ENCODE measurements around the gene SEPTIN3.

DNA sequence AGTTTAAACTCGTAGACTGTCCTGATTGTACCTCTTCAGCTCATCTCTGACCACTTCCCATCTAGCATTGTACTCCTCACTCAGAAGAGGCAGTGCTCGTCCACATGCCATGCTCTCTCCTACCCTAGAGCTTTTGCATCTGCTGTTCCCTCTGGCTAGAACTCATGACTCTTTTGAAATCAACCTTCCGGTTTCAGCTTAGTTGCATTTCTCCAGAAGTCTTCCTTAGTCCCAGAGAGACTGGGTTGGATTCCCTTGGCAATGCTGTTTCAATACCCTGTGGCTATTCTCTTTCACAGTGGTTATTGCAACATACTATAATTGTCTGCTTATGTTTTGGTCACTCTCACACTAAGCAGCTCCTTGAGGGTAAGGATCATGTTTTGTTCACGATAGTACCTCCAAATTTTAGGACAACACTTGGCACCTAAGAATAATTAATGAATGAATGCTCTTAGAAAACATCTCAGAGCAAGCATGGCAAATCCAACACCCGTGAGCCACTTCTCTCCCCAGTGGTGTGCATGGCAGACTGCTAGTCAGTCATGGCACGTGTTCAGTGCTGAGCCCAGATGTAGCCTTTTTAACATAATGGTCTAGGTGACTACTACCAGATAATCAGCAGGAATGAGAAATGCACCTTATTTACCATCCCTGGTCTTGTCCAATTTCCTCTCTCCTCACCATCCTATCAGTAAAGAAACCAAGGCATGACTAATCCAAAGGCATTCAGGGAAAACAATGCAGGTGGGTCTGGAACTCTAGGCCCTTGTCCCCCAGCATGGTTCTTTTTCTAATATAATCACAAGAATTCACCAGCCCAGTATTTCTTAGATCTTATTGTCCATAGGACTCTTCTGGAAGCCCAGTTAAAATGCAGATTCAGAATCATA lies 14.5 kb downstream of the SEPTIN3 start:
- TF ChIP-seq, protein P1, sequence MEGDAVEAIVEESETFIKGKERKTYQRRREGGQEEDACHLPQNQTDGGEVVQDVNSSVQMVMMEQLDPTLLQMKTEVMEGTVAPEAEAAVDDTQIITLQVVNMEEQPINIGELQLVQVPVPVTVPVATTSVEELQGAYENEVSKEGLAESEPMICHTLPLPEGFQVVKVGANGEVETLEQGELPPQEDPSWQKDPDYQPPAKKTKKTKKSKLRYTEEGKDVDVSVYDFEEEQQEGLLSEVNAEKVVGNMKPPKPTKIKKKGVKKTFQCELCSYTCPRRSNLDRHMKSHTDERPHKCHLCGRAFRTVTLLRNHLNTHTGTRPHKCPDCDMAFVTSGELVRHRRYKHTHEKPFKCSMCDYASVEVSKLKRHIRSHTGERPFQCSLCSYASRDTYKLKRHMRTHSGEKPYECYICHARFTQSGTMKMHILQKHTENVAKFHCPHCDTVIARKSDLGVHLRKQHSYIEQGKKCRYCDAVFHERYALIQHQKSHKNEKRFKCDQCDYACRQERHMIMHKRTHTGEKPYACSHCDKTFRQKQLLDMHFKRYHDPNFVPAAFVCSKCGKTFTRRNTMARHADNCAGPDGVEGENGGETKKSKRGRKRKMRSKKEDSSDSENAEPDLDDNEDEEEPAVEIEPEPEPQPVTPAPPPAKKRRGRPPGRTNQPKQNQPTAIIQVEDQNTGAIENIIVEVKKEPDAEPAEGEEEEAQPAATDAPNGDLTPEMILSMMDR (IDR thresholded peaks at IDR 0.05) = no peak
- TF ChIP-seq POLR2A (IDR thresholded peaks at IDR 0.05) = no peak
